ENCODE data around the gene MESD.

Gene MESD

DNA sequence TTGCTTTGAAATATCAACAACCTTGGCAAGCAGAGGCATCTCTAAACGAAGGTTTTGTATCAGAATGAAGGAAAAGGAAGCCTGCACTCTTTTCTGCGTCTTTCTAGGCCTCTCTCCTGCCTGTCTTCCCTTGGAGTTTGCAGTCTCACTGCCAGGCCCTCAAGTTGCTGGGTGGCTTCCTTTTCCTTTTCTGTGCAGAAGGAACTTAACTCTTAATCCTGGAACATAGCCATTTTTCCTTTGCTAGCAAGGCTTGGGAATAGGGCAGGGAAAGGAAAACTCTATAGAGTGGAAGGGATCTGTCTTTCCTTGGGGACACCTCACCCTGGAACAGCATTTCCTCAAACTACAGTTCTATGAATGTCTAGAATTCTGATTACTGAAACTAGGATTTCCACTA is 43.9 kb upstream of the MESD start:
- no peak overlapping the region for H2BK5ac ChIP-seq (ENCODE audit: low read depth, low read length, poor library complexity, severe bottlenecking)
- no peaks in the 10 kb centered on the region for H3K36me3 ChIP-seq (ENCODE audit: control insufficient read depth in 1 of 2, insufficient read depth in 2 of 2, low read depth in 1 of 2, low read length in 2 of 2)
- no peak overlapping the region for H2AFZ ChIP-seq (ENCODE audit: low read depth, low read length)
- no peak overlapping the region for H3K14ac ChIP-seq (ENCODE audit: low read length in 2 of 2)
- H4K91ac ChIP-seq (ENCODE audit: low read length) = no peak overlapping the region
- H4K8ac ChIP-seq (ENCODE audit: low read length) = no peak overlapping the region
- H3K27ac ChIP-seq (ENCODE audit: low read length, poor library complexity, severe bottlenecking) = no peak overlapping the region
- 70% methylated on average over 2 of the region's 2 CpGs for WGBS
- H3K4me1 ChIP-seq (ENCODE audit: control insufficient read depth, insufficient read depth, low read depth, low read length) = no peaks in the 10 kb centered on the region
- H3K9ac ChIP-seq (ENCODE audit: low read length) = peak overlapping the region; percentile 16
- DNase-seq = no peak
- no peak overlapping the region for H3K4ac ChIP-seq (ENCODE audit: low read depth in 1 of 2, low read length in 2 of 2)
- H2BK12ac ChIP-seq (ENCODE audit: low read length in 2 of 2) = no peak overlapping the region
- H2AK5ac ChIP-seq (ENCODE audit: low read length, severe bottlenecking) = no peak overlapping the region
- no peak overlapping the region for H3K4me2 ChIP-seq (ENCODE audit: low read length, poor library complexity, severe bottlenecking)
- H2BK15ac ChIP-seq (ENCODE audit: low read depth, poor library complexity, severe bottlenecking) = no peak overlapping the region
- no peak overlapping the region for H3K18ac ChIP-seq (ENCODE audit: low read depth in 1 of 2, low read length in 2 of 2)
- H3K9me3 ChIP-seq (ENCODE audit: control insufficient read depth, low read length) = no peaks in the 10 kb centered on the region
- no peaks in the 10 kb centered on the region for H3K79me1 ChIP-seq (replicated peaks; ENCODE audit: low read length, poor library complexity, severe bottlenecking)
- no peak overlapping the region for H3K23ac ChIP-seq (ENCODE audit: low read length in 2 of 2)
- no peak overlapping the region for H2BK120ac ChIP-seq (ENCODE audit: low read depth, low read length)
- no peak overlapping the region for H3K4me3 ChIP-seq (ENCODE audit: insufficient read depth in 1 of 2, low read depth in 1 of 2, low read length in 2 of 2)
- H3K27me3 ChIP-seq (ENCODE audit: control insufficient read depth in 1 of 2, insufficient read depth in 1 of 2, low read length in 2 of 2) = no peaks in the 10 kb centered on the region

DNA sequence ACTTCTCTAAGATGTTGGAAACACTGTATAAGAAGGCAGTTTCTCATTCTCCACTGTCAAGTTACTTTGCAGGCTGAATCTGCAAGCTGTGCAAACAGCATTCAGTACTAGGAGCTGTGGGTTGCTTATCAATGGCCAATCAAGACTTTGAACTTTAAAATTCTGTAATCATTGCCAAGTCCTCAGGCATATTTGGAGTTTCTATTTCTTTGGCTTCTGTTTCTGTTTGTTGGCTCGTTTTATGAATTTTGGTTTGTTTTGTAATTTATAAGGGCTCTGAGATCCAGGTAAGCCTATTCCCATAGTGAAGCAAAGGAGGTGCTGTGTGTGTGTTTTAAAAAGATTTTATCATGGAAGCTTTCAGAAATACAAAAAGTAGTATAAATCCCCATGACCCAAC is 43.2 kb upstream of the MESD start:
- DNase-seq = no peak
- no peak overlapping the region for H3K27ac ChIP-seq (ENCODE audit: low read length, poor library complexity, severe bottlenecking)
- no peak overlapping the region for H2BK5ac ChIP-seq (ENCODE audit: low read depth, low read length, poor library complexity, severe bottlenecking)
- no peak overlapping the region for H3K14ac ChIP-seq (ENCODE audit: low read length in 2 of 2)
- no peak overlapping the region for H2BK12ac ChIP-seq (ENCODE audit: low read length in 2 of 2)
- no peak overlapping the region for H2BK15ac ChIP-seq (ENCODE audit: low read depth, poor library complexity, severe bottlenecking)
- H3K4me2 ChIP-seq (ENCODE audit: low read length, poor library complexity, severe bottlenecking) = no peak overlapping the region
- 50% methylated on average over 1 of the region's 1 CpG for WGBS
- H3K27me3 ChIP-seq (ENCODE audit: control insufficient read depth in 1 of 2, insufficient read depth in 1 of 2, low read length in 2 of 2) = no peaks in the 10 kb centered on the region
- no peak overlapping the region for H4K8ac ChIP-seq (ENCODE audit: low read length)
- no peak overlapping the region for H3K4ac ChIP-seq (ENCODE audit: low read depth in 1 of 2, low read length in 2 of 2)
- H2BK120ac ChIP-seq (ENCODE audit: low read depth, low read length) = no peak overlapping the region
- H4K91ac ChIP-seq (ENCODE audit: low read length) = no peak overlapping the region
- H3K9me3 ChIP-seq (ENCODE audit: control insufficient read depth, low read length) = no peaks in the 10 kb centered on the region
- no peaks in the 10 kb centered on the region for H3K36me3 ChIP-seq (ENCODE audit: control insufficient read depth in 1 of 2, insufficient read depth in 2 of 2, low read depth in 1 of 2, low read length in 2 of 2)
- no peaks in the 10 kb centered on the region for H3K4me1 ChIP-seq (ENCODE audit: control insufficient read depth, insufficient read depth, low read depth, low read length)
- no peak overlapping the region for H3K9ac ChIP-seq (ENCODE audit: low read length)
- no peak overlapping the region for H3K18ac ChIP-seq (ENCODE audit: low read depth in 1 of 2, low read length in 2 of 2)
- no peak overlapping the region for H2AK5ac ChIP-seq (ENCODE audit: low read length, severe bottlenecking)
- H3K23ac ChIP-seq (ENCODE audit: low read length in 2 of 2) = no peak overlapping the region
- no peak overlapping the region for H3K4me3 ChIP-seq (ENCODE audit: insufficient read depth in 1 of 2, low read depth in 1 of 2, low read length in 2 of 2)
- H3K79me1 ChIP-seq (replicated peaks; ENCODE audit: low read length, poor library complexity, severe bottlenecking) = no peaks in the 10 kb centered on the region
- H2AFZ ChIP-seq (ENCODE audit: low read depth, low read length) = no peak overlapping the region

DNA sequence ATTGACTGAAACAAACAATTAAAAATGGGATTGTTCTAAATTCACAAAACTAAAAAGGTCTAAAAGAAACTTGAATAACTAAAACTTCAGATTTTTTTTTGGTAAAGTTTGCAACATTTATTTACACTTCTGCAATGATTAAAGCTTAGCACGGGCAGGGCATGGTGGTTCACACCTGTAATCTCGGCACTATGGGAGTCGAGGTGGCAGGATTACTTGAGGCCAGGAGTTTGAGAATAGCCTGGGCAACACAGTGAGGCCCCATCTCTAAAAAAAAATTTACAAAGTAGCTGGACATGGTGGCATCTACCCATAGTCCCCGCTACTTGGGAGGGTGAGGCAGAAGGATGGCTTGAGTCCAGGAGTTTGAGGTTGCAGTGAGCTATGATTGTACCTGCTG is 42.7 kb upstream of the MESD start:
- no peak overlapping the region for H2BK120ac ChIP-seq (ENCODE audit: low read depth, low read length)
- H3K18ac ChIP-seq (ENCODE audit: low read depth in 1 of 2, low read length in 2 of 2) = no peak overlapping the region
- no peak overlapping the region for H2AK5ac ChIP-seq (ENCODE audit: low read length, severe bottlenecking)
- H4K8ac ChIP-seq (ENCODE audit: low read length) = no peak overlapping the region
- H3K36me3 ChIP-seq (ENCODE audit: control insufficient read depth in 1 of 2, insufficient read depth in 2 of 2, low read depth in 1 of 2, low read length in 2 of 2) = no peaks in the 10 kb centered on the region
- no peak for DNase-seq
- no peaks in the 10 kb centered on the region for H3K79me1 ChIP-seq (replicated peaks; ENCODE audit: low read length, poor library complexity, severe bottlenecking)
- no peak overlapping the region for H3K4me3 ChIP-seq (ENCODE audit: insufficient read depth in 1 of 2, low read depth in 1 of 2, low read length in 2 of 2)
- no peak overlapping the region for H2AFZ ChIP-seq (ENCODE audit: low read depth, low read length)
- H3K23ac ChIP-seq (ENCODE audit: low read length in 2 of 2) = no peak overlapping the region
- no peak overlapping the region for H3K4me2 ChIP-seq (ENCODE audit: low read length, poor library complexity, severe bottlenecking)
- no peak overlapping the region for H3K27ac ChIP-seq (ENCODE audit: low read length, poor library complexity, severe bottlenecking)
- no peak overlapping the region for H3K14ac ChIP-seq (ENCODE audit: low read length in 2 of 2)
- no peaks in the 10 kb centered on the region for H3K9me3 ChIP-seq (ENCODE audit: control insufficient read depth, low read length)
- no peak overlapping the region for H2BK15ac ChIP-seq (ENCODE audit: low read depth, poor library complexity, severe bottlenecking)
- H4K91ac ChIP-seq (ENCODE audit: low read length) = no peak overlapping the region
- H3K4ac ChIP-seq (ENCODE audit: low read depth in 1 of 2, low read length in 2 of 2) = no peak overlapping the region
- WGBS = 87% methylated on average over 4 of the region's 4 CpGs
- H2BK12ac ChIP-seq (ENCODE audit: low read length in 2 of 2) = no peak overlapping the region
- no peaks in the 10 kb centered on the region for H3K27me3 ChIP-seq (ENCODE audit: control insufficient read depth in 1 of 2, insufficient read depth in 1 of 2, low read length in 2 of 2)
- H3K9ac ChIP-seq (ENCODE audit: low read length) = no peak overlapping the region
- no peaks in the 10 kb centered on the region for H3K4me1 ChIP-seq (ENCODE audit: control insufficient read depth, insufficient read depth, low read depth, low read length)
- no peak overlapping the region for H2BK5ac ChIP-seq (ENCODE audit: low read depth, low read length, poor library complexity, severe bottlenecking)

DNA sequence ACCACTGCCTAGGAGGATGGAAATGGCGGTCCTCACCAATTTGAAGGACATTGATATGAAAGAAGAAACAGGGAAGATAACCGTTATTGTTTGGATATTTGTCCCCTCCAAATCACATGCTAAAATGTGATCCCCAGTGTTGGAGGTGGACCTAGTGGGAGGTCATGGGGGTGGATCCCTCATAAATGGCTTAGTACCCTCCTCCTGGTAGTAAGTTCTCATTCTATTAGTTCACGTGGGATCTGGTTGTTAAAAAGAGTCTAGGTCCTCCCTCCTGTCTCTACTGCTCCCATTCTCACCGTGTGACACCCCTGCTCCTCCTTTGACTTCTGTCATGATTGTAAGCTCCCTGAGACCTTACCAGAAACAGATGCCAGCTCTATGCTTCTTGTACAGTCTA is 41.6 kb upstream of the MESD start:
- Histone ChIP-seq H3K9ac (ENCODE audit: low read length) (no peak overlapping the region), H2AK5ac (ENCODE audit: low read length, severe bottlenecking) (no peak overlapping the region), H2BK12ac (ENCODE audit: low read length in 2 of 2) (no peak overlapping the region), H3K4me2 (ENCODE audit: low read length, poor library complexity, severe bottlenecking) (no peak overlapping the region), H3K9me3 (ENCODE audit: control insufficient read depth, low read length) (no peaks in the 10 kb centered on the region), H3K4me1 (ENCODE audit: control insufficient read depth, insufficient read depth, low read depth, low read length) (no peaks in the 10 kb centered on the region), H3K4me3 (ENCODE audit: insufficient read depth in 1 of 2, low read depth in 1 of 2, low read length in 2 of 2) (no peak overlapping the region), H4K91ac (ENCODE audit: low read length) (no peak overlapping the region), H2BK5ac (ENCODE audit: low read depth, low read length, poor library complexity, severe bottlenecking) (no peak overlapping the region), H3K4ac (ENCODE audit: low read depth in 1 of 2, low read length in 2 of 2) (no peak overlapping the region), H2AFZ (ENCODE audit: low read depth, low read length) (no peak overlapping the region), H3K27me3 (ENCODE audit: control insufficient read depth in 1 of 2, insufficient read depth in 1 of 2, low read length in 2 of 2) (no peaks in the 10 kb centered on the region), H3K79me1 (replicated peaks; ENCODE audit: low read length, poor library complexity, severe bottlenecking) (no peaks in the 10 kb centered on the region), H2BK120ac (ENCODE audit: low read depth, low read length) (no peak overlapping the region), H3K23ac (ENCODE audit: low read length in 2 of 2) (no peak overlapping the region), H3K18ac (ENCODE audit: low read depth in 1 of 2, low read length in 2 of 2) (no peak overlapping the region), H4K8ac (ENCODE audit: low read length) (no peak overlapping the region), H2BK15ac (ENCODE audit: low read depth, poor library complexity, severe bottlenecking) (no peak overlapping the region), H3K14ac (ENCODE audit: low read length in 2 of 2) (no peak overlapping the region), H3K36me3 (ENCODE audit: control insufficient read depth in 1 of 2, insufficient read depth in 2 of 2, low read depth in 1 of 2, low read length in 2 of 2) (no peaks in the 10 kb centered on the region), H3K27ac (ENCODE audit: low read length, poor library complexity, severe bottlenecking) (no peak overlapping the region)
- 79% methylated on average over 4 of the region's 4 CpGs for WGBS
- no peak for DNase-seq
